G401 (cell line): ENCODE results near the gene SIGLECL1. TPM values are rescaled to one million over a fixed set of nuclear protein-coding genes. Genes with fewer than 3 reads are reported as not detected.

ENCODE experiments used
- DNase-seq: peaks from one replicate; pipeline ENCODE4 v3.0.0-alpha.2; 2015; ENCODE audit warnings: low spot score
- in situ Hi-C: cut with HindIII; loops from 2 replicates; pipeline ENCODE4 v1.10.0; 2016; ENCODE audit warnings: low sequenced_read_pairs, mixed read lengths
- total RNA-seq: library from RNA; depleted of rRNA; stranded (reverse); fragments of >200 nt; shearing (Covaris generic); gene quantifications from 2 replicates; pipeline ENCODE4 v1.2.3, GENCODE V29; 2014

The SIGLECL1 gene
- total RNA-seq, 1 experiment from 2014 or later, result not detected

DNA sequence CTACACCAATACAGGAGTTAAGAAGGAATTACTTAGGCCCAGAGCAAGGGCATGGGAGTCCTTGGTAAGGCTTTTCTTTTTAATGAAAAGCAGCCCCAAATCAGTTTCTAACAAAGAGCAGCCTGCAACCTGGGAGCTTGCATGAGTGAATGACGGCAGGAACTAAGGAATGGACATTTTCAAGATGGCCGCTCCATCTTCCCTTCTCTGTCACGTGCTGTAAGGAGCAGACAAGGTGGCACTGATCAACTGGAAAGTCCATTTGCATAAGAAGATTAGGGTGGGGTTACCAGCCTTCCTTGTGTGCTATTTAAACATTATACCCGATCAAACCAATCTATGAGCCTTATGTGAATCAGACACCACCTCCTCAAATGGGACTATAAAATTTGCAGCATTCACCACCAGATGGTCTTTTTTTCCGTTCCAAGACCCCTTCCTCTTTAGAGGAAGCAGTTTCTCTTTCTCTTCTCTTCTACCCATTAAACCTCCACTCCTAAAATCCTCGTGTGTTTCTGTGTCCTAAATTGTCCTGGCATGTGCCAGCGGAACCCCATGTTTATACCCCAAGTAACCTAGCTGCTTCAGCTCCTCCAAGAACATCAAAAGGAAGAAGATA, 2.8 kb upstream of the SIGLECL1 start:
- in situ Hi-C loops, result no loop called here
- no peak for DNase-seq

DNA sequence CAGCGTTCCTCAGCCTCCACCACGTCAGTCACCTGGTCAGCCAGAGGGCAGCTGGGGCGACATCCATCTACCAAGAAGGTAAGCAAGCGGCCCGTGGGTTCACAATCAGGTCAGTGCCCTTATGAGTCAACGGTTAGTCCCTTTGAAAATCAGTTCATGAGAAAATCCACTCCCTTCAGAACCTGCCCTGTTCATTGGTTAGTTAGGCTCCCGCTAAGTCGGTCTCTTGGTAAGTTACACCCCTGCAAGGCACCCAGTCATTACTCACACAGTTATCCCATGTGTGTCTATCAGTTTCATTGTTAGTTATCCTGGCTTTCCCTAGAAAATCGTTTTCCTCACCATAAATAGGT, 564 bp downstream of the SIGLECL1 start:
- in situ Hi-C loops, result no loop called here
- DNase-seq, result no peak

DNA sequence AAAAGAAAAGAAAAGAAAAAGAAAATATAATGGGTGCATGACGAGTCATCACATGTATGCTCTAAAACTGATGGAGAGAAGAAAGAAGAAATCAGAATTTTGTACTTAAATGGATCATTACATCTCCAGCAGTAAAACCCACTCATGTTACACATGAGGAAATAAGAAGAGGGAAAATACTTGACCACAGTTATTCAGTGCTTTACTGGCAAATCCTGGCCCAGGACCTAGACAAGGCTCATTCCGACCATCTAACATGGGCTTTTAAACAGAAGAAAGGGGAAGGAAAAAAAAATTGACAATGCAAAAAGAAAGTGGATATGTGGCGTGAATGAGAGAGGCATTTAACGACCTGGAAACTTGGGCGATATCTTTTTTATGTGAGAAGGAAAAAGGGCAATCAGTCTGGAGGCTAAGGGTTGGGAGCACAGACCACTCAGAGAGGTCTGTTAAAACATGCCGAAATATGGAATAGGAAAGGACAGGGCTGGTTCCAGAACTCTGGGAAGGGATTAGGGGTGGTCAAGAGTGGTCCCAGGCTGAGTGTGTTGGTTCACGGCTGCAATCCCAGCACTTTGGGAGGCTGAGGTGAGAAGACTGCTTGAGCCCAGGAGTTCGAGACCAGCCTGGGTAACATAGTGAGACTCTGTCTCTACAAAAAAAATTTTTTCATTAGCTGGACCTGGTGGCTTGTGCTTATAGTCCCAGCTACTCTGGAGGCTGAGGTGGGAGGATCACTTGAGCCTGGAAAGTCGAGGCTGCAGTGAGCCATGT, 1.6 kb downstream of the SIGLECL1 start:
- in situ Hi-C loops, result no loop called here

DNA sequence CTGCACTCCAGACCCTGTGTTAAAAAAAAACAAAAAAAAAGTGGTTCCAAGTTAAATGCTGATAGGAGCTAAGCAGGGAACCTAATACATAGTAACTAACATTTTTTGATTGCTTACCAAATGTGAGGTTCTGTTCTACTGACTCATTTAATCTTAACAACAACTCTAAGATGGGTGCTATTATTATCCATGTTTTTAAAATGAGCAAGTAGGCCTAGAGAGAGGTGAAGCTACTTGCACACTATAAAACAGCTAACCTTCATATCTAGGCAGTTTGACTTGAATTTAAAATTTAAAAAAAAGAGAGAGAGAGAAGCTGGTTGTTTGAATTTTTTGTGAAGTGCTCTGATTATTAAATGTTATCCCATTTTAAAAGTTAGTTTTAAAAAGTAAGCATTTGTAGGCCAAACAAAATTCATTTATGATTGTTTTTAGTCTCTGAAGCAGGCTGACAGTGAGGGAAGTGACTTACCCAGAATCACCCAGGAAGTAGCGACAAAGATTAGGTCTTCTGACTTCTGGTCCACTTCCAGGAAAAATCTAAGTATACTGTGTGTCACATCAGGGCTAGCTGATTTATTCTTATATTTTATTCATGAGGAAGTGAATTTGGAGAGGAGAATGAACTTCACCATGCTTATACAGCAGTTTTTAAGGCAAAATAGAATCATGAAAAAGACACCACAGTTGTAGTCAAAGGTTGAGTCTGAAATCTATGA, 2.4 kb downstream of the SIGLECL1 start:
- in situ Hi-C loops, result no loop called here
- no peak for DNase-seq

More for the DNA sequence above, 1.6 kb downstream of the SIGLECL1 start:
- no peak for DNase-seq

DNA sequence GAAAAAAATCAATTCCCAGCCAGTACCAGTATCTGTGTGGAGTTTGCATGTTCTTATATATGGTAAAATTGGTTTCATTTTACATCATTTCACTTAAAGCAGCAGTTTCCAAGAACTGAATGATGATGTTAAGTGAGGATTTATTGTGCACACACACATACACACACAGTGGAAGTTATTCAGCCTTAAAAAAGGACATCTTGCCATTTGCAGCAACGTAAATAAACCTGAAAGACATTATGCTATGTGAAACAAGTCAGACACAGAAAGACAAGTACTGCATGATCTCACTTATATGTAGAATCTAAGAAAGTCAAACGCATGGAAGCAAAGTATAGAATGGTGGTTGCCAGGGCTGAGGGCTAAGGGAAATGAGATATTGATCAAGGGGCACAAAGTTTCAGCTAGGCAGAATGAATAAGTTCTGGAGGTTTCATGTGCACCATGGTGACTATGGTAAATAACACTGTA, 5.3 kb downstream of the SIGLECL1 start:
- in situ Hi-C loops, result no loop called here

DNA sequence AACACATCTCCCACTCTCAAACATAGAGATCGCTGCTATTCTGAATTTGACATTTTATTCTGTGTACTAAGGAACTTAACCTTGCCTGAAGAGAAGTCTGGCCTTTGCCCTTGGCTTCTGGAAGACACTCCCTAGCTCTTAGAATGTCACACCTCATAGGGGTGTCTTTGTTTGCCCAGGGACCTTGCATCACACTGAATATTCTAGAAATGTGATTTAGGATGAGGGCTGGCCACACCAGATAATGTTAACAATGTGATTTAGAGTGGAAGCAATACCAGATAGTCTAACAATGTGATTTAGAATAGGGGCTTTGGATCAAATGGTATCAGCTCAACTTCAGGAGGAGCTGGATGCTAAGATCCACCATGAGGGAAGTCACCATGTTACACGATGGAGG, 6.6 kb downstream of the SIGLECL1 start:
- DNase-seq, result no peak
- in situ Hi-C loops, result no loop called here

More for the DNA sequence above, 5.3 kb downstream of the SIGLECL1 start:
- DNase-seq, result no peak

DNA sequence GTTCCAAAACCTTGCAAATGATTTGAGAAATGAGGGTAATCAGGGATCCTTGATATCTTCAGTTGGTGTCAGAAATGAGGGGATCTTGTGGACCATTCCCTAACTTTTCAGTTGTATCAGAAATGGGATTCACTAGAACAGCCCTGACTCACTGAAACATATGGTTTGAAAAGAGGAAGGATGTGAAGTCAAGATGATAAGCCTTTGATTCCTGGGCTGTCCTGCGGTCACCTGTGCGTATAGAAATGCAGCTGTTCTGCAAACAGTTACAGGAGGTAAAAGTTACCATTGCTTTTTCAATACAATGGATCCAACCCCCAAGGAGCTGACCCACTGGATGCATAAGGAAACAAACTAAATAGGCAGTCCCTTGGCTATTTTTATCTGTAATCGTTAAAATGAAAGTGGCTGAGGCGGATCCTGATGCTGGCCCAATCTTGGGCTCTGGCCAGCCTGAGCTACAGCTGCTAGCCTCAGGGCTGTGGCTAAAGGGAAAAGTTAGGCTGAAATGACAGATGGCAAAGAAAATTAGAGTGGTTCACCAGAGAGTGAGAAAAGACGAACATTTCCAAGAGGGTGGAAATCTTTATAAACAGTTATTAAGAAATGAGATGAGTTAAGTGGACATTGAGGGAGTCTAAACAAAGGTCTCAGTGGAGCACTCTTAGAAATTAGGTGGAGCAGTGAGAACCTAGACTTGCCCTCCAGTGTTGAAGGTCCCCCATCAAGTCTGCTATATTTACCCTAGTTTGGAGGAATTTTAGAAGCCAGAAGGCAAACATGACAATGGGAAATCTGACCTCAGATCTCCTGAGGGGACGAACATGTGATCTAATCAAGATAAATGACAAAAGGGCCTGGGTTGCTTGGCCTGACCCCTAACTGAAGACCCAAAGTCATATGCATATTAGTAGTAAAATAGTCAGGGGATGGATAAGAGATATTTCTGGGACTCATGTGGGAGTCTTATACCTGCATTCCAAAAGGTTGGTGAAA, 7.6 kb downstream of the SIGLECL1 start:
- DNase-seq, result no peak
- in situ Hi-C loops, result no loop called here

DNA sequence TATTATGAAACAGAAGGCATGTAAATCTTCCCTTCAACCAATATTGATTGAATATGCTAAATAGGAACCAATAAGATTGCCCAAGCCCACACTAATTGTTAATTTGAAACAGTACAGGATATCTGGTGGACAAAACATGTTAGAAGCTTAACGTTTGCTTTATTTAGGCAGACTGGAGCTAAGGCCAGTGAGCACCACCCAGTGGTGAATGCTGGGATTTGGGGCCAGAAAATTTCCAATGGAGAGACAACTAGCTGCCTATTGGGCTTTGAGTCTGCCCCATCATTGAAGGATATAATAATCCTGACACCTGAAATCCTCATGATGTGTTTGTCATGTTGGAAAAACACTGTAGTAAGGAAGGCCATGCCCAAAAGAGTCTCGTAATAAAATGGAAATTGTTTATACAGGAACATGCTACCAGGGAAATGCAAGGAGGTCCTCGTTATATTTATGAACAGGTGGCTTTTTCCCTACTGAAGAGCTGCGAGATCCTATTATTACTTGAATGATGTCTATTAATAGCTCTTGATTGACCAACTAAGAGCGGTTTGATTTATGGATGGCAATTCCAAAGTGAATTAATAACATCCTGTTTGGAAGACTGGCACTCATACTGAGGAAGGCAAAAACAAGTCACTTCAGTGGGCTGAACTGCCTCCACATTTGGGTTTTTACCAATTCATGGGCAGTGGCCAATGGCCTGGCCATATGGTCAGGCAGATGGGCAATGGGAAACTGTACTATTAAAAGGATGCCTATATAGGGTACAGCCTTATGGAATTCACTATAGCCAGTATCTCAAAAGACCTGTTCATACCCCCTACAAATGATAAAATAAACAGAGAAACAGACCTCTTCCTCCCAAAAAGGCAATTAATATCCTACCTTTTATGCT, 8.7 kb downstream of the SIGLECL1 start:
- in situ Hi-C loops, result no loop called here
- peak; percentile 92 for DNase-seq

DNA sequence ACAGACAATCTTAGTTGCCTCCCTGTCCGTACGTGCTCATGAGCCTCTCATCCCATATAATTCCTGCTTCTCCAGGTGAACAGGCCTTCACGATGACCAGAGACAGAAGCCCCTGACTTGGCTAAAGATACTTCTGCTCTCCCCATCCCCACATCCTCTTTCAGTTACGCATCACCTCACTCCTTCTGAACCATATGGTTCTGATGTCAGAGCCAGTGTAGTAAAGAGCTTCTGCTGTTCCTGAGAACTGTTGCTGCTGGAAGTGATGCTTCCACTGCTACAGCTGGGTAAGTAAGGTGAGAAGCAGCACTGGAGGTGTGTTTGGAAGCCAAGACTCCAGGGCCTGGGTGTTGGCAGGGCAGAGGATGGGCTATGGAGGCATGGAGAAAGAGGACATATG, 12.9 kb downstream of the SIGLECL1 start:
- in situ Hi-C loops, result no loop called here
- DNase-seq, result no peak

DNA sequence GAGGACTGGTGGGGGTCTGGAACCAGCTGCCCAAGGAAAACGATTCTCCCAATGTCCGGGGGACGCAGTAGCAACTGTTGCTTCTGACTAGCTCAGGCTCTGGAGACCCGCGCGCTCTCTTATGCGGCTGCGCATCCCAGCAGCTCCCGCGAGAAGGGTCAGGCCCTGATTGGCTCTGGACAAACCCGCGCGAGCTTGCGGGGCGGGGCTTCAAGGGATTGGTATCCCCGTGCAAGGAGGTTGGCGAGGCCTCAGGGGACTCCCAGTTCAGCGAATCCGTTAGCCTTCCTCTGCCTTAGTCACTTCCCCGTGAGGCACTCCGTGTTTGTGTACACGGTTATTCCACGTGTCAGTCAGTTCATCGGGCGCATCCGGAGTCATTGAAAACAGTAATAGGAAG, 20.2 kb downstream of the SIGLECL1 start:
- DNase-seq, result peak; percentile 55
- in situ Hi-C loops, result no loop called here

DNA sequence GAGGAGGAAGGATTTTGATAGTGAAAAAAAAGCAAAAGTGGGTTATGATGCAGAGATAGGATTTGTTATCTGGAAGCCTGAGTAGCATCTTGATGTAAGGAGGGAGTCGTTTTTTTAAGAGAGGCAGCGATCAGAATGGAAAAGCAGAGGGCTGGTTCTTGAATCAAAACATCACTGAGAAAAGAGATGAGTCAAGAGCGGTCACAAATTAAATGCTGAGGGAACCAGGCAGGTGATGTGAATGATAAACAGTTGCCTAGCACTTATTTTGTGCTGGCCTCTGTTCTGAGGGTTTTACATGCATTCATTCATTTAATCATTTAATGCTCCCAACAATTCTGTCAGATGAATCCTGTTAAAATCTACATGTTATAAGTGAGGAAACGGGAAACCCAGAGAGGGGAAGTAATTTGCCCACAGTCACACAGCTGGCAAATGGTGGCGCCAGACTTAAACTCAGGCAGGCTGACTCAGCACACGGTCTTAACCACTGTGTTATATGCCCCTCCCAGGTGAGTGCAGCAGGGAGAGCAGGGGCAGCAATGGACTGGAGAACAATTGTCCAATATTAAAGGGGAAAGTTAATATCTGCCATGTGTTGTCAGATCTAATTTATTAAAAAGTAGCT, 21.4 kb downstream of the SIGLECL1 start:
- in situ Hi-C loops, result no loop called here
- DNase-seq, result no peak

DNA sequence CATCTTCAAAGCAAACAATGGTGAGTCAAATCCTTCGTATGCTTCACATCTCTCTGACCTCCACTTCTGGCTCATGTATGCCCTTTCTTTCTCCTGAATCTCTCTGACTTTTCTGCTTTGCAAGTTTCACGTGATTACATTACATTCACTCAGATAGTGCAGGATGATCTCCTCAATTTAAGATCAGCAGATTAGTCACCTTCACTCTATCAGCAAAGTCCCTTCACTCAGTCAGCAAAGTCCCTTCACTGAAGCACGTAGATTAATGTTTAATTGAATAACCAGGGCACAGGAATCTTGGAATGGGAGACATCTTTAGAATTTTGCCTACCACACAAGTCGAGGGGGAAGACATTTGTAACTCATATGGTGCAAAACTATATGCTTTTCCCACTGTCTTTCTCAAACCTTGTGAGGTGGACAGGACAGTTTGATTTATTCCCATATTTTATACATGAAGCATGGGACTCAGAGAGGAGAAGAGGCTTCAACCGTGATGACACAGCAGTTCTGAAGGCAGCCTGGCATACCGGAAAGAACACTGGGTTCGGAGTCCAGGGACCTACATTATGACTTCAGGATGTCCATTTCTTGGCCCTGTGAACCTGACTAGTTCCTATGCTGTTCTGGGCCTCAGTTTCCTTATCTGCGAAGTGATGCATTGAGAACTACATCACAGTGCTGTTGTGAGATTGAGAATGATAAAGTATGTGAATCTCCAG, 23.3 kb downstream of the SIGLECL1 start:
- DNase-seq, result no peak
- in situ Hi-C loops, result no loop called here

DNA sequence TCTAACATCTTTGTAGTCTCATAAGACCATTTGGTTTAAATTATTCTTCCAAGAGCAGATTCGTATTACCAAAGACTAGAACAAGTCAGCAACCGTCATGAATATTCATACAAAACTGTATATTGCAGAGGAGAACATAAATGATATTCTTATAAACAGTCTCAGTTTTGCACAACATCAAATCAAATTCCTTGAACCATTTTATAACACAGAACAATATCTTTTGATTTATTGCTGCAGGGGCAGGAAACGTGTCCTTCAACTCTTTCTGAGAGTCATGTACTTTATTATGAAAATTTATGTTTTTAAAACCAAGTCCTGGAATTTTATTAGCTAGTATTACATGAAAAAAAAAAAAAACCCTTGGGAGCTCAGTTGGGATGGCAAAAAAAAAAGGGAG, 26.2 kb downstream of the SIGLECL1 start:
- in situ Hi-C loops, result no loop called here
- DNase-seq, result no peak

DNA sequence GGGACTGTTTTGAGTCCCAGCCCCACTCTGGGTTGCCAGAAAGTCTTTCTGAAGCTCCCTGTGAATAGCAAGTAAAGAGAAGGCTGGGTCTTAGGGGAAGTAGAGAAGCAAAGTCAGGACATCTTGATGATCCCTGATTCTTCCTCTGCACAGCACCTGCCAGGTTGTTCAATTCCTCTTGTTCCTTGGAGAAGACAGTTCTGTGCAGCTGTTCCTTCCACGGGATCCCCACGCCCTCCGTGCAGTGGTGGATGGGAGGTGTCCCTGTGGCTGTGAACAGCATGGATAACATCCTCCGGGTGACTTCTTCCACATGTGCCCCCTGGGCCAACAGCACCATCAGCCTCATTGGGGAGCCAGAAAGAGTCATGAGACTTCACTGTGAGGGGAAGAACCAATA, 31.5 kb downstream of the SIGLECL1 start:
- DNase-seq, result no peak
- in situ Hi-C loops, result no loop called here

DNA sequence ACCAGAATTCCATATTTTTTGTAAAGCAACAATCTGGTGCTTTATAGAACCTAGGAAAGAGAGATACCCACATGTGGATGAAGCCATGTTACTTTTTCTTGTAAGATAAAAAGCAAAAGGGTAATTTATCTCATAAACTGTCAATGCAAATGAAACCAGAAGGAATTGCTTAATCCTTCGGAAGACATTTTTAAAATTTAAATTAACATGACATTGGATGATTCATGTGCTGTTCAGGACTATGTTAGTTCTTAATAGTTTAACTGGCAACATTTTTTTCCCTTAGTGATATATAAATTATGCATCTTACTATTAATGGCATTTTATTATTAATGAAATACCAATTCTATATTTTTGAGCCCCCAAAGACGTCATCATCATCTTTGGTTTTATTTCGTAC, 34.8 kb downstream of the SIGLECL1 start:
- in situ Hi-C loops, result no loop called here
- DNase-seq, result no peak

DNA sequence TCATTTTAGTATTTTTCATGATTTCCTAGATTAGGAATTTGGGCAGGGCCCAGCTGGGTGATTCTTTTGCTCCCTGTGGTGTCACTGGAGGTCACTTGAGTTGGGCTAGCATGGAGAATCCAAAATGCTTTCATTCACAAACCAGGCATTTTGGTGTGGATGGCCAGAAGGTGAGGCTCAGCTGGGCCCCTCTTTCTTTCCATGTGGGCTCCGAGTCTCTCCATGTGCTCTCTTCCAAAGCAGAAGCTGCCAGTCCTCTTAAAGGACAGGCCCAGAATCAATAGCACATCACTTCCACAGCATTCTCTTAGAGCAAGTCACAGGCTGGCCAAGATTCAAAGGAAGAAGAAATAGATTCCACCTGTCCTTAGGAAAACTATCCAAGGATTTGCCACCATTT, 38.8 kb downstream of the SIGLECL1 start:
- DNase-seq, result no peak

DNA sequence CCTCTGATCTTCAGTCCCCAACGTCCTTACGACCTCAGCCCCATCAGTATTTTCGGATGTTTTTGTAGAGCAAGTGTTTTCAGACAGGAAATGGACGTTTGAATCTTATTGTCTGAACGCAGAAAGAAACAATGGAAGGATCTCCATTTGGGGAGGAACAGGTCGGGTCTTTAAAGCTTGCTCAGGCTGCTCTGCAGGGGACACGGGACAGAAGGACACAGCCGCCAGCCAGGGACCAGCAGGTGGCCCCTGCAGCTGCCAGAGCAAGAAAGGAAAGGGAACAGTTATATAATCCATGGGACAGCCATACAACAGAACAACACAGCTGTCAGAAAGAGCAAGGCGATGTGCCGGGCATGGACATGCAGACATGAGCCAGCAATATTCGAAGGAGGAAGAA, 42.1 kb downstream of the SIGLECL1 start:
- in situ Hi-C loops, result no loop called here
- DNase-seq, result peak; percentile 86

More for the DNA sequence above, 38.8 kb downstream of the SIGLECL1 start:
- in situ Hi-C loops, result no loop called here
